HG03025 (cell line): Measurements from ENCODE around the gene HMCN2.

Experiments used
- ATAC-seq: cut with Tn5 transposase; IDR thresholded peaks from one replicate; pipeline ENCODE4 v1.9.1; 2021; ENCODE audit warnings: mild to moderate bottlenecking, moderate library complexity; ENCODE audit not compliant: unreplicated experiment, low FRiP score

The HMCN2 gene

GRCh38 chr9:130405657-130406257, 140.2 kb downstream of the HMCN2 start:
- no peak for ATAC-seq

DNA sequence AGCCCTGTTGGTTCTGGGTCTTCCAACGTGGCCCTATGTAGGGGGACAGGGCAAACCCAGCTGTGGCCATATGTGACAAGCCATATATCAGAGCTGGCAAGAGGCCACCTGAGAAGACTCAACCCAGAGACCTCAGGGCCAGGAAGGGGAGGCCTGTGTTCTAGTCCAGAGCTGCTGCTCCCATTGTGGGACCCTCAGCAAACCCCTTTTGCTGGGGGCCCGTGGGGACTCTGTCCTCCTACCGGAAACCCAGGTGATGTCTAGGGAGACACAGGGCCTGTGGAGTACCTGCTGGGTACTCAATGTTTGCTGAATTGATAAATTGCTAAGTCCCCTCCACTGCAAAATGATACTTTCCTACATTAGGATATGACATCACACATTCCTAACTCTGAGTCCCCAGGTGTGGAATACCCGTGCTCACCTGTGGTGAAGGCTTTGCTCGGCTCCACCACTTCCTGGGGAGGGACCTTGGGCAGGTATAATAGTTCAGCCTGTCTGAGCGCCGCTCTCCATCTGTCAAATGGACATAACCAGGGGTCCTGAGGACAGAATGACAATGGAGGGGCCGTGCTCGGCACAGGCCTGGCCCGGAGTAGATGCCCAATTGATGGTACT, 140.8 kb downstream of the HMCN2 start:
- ATAC-seq = no peak

GRCh38 chr9:130407916-130408663, 142.5 kb downstream of the HMCN2 start:
- ATAC-seq = no peak

GRCh38 chr9:130408669-130409068, 143.1 kb downstream of the HMCN2 start:
- ATAC-seq = no peak

- ATAC-seq = no peak
Observed at GRCh38 chr9:130409246-130409645, 143.7 kb downstream of the HMCN2 start.

- ATAC-seq = no peak
Observed at GRCh38 chr9:130410443-130410842, 144.9 kb downstream of the HMCN2 start.

GRCh38 chr9:130411566-130411915, 146.0 kb downstream of the HMCN2 start:
- ATAC-seq = no peak

DNA sequence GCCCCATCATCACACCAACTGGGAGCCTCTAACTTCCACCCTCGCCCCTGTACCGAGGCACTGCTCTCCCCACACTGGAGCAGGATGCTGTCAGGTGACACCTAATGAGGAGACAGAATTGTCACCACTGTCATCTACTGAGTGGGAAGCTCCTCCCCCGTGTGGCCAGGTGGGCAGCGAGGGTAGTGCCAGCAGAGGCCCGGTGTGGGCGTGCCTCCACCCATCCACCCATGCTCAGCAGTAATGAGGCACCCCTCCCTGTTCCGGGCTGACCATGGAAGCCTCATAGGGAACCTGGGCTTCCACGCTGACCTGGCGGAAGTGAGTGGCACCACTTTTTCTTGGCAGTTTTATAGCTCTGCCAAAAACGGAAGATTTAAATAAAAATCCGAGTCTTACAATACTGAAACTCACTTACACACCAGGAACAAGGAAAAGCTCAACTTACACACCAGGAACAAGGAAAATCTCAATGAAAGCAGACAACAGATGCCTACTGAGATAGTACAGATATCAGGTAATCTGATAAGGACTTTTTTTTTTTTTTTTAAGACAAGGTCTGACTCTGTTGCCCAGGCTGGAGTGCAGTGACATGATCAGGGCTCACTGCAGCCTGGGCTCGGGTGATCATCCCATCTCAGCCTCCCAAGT, 148.6 kb downstream of the HMCN2 start:
- ATAC-seq = no peak

DNA sequence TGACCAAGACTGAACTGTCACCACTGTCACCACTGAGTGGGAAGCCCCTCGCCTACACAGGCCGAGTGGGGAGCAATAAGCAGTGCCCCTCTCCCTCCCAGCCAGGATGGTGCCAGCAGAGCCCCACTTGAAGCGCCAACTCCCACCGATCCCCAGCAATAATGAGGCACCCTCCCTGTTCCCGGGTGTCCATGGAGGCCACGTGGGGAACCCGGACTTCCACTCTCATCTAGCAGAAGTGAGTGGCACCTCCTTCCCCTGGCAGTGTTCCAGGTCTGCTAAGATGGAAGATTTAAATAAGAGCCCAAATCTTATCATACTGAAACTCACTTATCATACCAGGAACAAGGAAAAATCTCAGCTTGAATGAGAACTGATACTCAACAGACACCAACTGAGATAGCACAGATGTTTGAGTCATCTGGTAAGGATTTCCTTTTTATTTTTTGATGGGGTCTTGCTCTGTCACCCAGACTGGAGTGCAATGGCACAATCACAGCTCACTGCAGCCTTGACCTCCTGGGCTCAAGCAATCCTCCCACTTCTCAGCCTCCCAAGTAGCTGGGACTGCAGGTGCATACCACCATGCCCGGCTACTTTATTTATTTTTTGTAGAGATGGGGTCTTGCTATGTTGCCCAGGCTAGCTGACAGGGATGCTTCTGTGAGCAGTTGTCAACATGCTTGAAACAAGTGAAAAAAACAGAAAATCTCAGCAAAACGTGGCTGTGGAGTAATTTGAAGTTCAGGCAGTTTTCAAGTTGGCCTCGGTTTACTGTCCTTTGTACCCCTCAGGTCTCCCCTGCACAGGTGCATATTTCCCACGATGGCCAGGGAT, 149.6 kb downstream of the HMCN2 start:
- no peak for ATAC-seq

DNA sequence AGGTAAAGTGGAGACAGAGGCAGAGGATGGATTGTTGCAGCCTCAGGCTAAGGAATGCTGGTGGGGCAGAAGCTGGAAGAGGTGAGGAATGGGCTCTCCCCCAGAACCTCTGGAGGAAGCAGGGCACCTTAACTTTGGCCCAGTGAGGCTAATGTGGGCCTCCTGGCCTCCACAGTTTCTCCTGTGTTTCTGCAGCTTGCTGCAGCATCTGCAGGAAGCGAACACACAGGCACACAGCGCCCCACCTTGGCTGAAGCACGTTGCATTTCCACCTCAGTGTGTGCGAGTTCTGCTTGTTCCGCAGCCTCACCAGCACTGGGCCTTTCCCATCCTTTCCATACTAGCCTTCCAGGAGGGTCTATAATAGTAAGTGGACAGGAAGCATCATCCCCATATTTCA, 152.0 kb downstream of the HMCN2 start:
- no peak for ATAC-seq

GRCh38 chr9:130418776-130419175, 153.2 kb downstream of the HMCN2 start:
- ATAC-seq = no peak

DNA sequence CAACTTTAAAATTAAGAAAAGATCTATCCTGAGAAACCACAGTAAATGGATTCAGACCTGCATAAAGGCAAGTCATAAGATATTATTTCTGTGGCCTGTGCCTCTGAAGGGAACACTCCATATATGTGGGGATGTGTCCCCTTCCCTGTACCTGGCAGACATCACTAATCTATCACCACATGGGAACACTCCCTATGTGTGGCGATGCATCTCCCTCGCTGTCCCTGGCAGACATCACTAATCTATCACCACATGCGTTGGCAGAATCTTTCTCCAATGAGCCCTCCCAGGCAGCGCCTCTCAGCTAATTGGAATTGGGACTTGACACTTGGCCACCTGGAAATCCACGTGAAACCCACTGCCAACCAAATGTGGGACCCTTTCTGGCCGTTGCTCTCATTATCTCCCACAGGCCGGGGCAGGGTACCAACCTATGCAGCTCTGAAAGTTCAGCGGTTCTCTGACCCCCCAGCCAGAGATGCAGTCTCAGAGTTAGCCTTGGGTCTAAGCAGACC, 154.0 kb downstream of the HMCN2 start:
- no peak for ATAC-seq

GRCh38 chr9:130421154-130421801, 155.7 kb downstream of the HMCN2 start:
- no peak for ATAC-seq

DNA sequence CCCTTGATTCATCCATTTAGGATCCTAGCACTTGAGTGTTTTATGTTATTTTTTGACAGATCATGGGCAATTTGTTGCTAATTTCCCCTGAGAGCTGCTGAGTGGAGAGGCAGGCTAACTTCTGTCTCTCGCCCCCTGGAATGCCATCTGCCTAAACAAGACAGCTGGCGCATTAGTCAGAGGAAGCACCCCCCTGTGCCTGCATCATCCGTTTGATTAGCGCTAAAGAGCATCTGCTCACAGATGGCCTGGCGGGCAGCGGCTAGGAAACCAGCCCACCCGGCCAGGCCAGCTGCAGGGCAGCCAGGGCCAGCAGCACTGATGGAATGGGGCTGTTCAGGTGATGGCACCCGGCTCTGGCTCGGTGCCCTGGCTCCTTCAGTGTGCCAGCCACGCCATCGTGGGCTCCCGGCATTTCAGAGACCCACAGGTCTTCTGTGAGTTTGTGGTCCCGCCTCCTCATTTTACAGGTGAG, 156.3 kb downstream of the HMCN2 start:
- ATAC-seq = no peak

DNA sequence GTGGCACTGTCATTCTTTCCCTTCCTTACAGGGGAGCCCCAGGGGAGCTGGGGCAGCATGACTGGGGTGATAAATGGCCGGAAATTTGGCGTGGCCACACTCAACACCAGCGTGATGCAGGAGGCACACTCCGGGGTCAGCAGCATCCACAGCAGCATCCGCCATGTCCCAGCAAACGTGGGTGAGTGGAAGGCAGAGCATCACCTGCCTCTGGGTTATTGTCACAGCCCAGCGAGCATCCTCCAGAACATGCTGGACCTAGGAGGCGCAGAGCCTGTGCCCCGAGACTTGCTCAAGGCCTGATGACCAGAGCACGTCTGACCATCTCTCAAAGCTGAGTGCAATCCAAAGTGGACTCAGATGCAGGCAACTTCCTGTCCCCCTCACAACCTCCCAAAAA, 157.0 kb downstream of the HMCN2 start:
- ATAC-seq = no peak

- no peak for ATAC-seq
Observed at GRCh38 chr9:130423272-130423671, 157.7 kb downstream of the HMCN2 start.

GRCh38 chr9:130424595-130425454, 159.3 kb downstream of the HMCN2 start:
- no peak for ATAC-seq

- ATAC-seq = no peak
Observed at GRCh38 chr9:130425741-130426466, 160.3 kb downstream of the HMCN2 start.
